ENCODE measurements around the gene CNOT11. TPM values are rescaled to one million over a fixed set of nuclear protein-coding genes. Genes with fewer than 3 reads are reported as not detected.

The CNOT11 gene
- total and polyA plus RNA-seq, 2 of the 13 experiments (the other 11 are each of a cell fraction or from before 2014, with no cell fraction given) = 114 to 209 TPM

GRCh38 chr2:101286684-101287083 lies 34.0 kb downstream of the CNOT11 start:
- CTCF ChIA-PET (ENCODE audit: low intra/inter-chr PET ratio, low total read pairs) = no interaction called here
- over 99% methylated on average over 6 of the region's 6 CpGs for WGBS (ENCODE audit: low lambda C conversion rate)
- H3K79me2 ChIP-seq (ENCODE audit: insufficient read depth, low read length) = peaks cover 7% of the 10 kb centered on the region
- H3K27ac ChIP-seq (ENCODE audit: extremely low read length, insufficient read depth, low read length) = no peak overlapping the region
- ATAC-seq = no peak
- no peaks in the 10 kb centered on the region for H3K9me3 ChIP-seq (ENCODE audit: low read length)
- TF ChIP-seq NFE2 (CRISPR knock-in tag; IDR thresholded peaks at IDR 0.05) (no peak), ZFAT (CRISPR knock-in tag; conservative IDR thresholded peaks at IDR 0.05) (no peak), RBM22 (optimal IDR thresholded peaks at IDR 0.05; ENCODE audit: low read length) (peak; percentile 55), ZSCAN31 (CRISPR knock-in tag; IDR thresholded peaks at IDR 0.05; ENCODE audit: low read depth) (no peak), FOXA3 (CRISPR knock-in tag; IDR thresholded peaks at IDR 0.05) (no peak), POGK (CRISPR knock-in tag; conservative IDR thresholded peaks at IDR 0.05) (no peak), ZFP36L1 (CRISPR knock-in tag; IDR thresholded peaks at IDR 0.05) (no peak), ZNF619 (CRISPR knock-in tag; IDR thresholded peaks at IDR 0.05) (0 out of 2 replicates have a peak, but pooled peaks have one; percentile 34), TMF1 (CRISPR knock-in tag; IDR thresholded peaks at IDR 0.05; ENCODE audit: low read depth) (no peak)
- H3K4me1 ChIP-seq (ENCODE audit: insufficient read depth, low read length) = peaks cover 25% of the 10 kb centered on the region
- H4K20me1 ChIP-seq (ENCODE audit: insufficient read depth, low read length) = peaks cover 4% of the 10 kb centered on the region; the same call in 1 of the 2 replicates
- H3K36me3 ChIP-seq (replicated peaks in 1 of 2; ENCODE audit: control insufficient read depth in 1 of 2, insufficient read depth in 2 of 2, low read length in 2 of 2) = peaks cover 34 to 71% of the 10 kb centered on the region in 2 experiments
- POLR2A ChIA-PET = interaction anchor here (1.7 kb wide), 1 partner anchor 22 kb away, joined by 5 read pairs; the partner anchor contains the start of gene RNF149
- no peak for FAIRE-seq
- in situ Hi-C loops (cut with HindIII; ENCODE audit: extremely low pct_ligation_motif_present, low pct_unique_long_range_greater_than_20kb) = no loop called here
- intact Hi-C loops (cut with micrococcal nuclease; ENCODE audit: unreplicated experiment) = no loop called here
- no peaks in the 10 kb centered on the region for H3K27me3 ChIP-seq (ENCODE audit: control insufficient read depth in 1 of 2, insufficient read depth in 2 of 2, low read length in 2 of 2)
- BruUV-seq (replicated peaks) = no TSS peak
- no peak for DNase-seq (ENCODE audit: low spot score)
- no peak overlapping the region for H3K4me3 ChIP-seq (replicated peaks in 1 of 3; ENCODE audit: insufficient read depth in 1 of 3, low read depth in 2 of 3, low read length in 3 of 3)
- no peak overlapping the region for H3K4me2 ChIP-seq (ENCODE audit: low read depth, low read length)
- H2AFZ ChIP-seq (ENCODE audit: low read length) = no peak overlapping the region
- H3K9ac ChIP-seq (ENCODE audit: insufficient read depth, low read depth, low read length) = no peak overlapping the region

All from HepG2 (cell line).